GM18858 (cell line): ENCODE data around the gene SPECC1L.

Source experiments
- ATAC-seq: cut with Tn5 transposase; IDR thresholded peaks from one replicate; pipeline ENCODE4 v1.9.1; 2021; ENCODE audit not compliant: unreplicated experiment

SPECC1L gene

GRCh38 chr22:24413271-24413670 lies 142.6 kb downstream of the SPECC1L start:
- ATAC-seq: no peak

- no peak for ATAC-seq
These were observed 143.2 kb downstream of the SPECC1L start for GRCh38 chr22:24413736-24414385.

GRCh38 chr22:24414523-24414922 lies 143.9 kb downstream of the SPECC1L start:
- ATAC-seq: no peak

DNA sequence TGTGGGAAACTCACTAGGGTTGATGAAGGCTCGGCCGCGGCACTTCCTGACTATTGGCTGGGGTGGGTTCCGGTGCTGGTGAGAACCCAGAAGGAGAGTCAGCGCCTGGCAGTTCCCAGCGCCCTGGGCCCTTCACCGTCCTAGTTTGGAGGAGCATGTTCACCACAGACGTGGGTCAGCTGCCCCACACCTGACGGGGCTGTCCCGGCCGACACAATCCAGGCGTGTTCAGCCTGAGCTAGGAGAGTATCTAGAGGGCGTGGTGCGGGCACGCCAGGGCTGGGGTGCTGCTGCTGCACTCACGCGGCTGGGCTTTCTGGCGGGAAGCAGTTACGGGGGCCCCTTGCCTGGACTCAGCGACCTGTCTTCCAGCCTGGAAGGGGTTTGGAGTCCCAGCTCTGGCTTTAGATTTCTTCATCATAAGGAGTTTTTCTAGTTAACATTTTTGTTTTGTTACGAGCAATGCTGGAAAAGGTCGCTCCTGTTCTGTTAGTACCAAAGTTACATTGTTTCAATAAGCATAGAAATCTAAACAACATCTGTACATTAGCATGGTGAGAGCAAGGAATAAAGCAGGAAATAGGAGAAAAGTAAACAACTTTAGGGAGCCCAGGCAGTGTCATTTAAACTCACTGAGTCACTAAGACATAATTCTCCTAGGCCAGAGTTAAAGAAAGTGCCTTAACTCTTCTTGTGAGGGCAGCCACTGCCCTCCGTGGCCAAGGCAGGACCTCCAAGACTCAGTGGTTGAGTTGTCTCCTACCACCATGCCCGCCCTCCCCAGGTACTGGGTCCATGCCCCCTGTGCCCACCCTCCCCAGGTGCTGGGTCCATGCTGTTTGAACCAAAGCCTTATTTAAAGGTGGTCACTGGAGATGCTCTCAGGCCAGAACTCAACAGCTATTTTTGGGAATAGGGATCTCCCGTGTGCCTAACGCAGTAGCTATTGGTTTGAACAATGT lies 144.6 kb downstream of the SPECC1L start:
- ATAC-seq: no peak

- ATAC-seq: no peak
These were observed 145.5 kb downstream of the SPECC1L start for GRCh38 chr22:24416095-24416494.

DNA sequence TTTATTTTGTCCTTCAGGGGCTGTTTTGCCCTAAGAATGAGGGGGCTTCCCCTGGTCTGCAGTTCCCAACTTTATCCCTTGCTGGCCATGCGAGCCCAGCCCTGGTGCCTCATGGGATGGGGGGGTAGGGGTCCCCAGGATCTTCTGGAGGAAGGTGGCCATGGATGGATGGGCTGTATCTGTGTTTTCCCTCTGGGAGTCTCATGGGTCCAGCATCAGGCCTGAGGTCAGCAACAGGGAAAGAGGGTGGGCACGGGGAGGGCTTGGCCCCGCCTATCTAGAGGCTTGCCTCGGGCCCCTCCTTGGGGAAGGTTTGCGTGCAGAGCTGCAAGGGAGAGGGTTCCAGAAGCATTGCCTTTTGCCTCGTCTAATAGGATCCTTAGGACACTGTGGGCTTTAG lies 146.0 kb downstream of the SPECC1L start:
- ATAC-seq: no peak

- ATAC-seq: no peak
These were observed 146.6 kb downstream of the SPECC1L start for GRCh38 chr22:24417200-24417599.

DNA sequence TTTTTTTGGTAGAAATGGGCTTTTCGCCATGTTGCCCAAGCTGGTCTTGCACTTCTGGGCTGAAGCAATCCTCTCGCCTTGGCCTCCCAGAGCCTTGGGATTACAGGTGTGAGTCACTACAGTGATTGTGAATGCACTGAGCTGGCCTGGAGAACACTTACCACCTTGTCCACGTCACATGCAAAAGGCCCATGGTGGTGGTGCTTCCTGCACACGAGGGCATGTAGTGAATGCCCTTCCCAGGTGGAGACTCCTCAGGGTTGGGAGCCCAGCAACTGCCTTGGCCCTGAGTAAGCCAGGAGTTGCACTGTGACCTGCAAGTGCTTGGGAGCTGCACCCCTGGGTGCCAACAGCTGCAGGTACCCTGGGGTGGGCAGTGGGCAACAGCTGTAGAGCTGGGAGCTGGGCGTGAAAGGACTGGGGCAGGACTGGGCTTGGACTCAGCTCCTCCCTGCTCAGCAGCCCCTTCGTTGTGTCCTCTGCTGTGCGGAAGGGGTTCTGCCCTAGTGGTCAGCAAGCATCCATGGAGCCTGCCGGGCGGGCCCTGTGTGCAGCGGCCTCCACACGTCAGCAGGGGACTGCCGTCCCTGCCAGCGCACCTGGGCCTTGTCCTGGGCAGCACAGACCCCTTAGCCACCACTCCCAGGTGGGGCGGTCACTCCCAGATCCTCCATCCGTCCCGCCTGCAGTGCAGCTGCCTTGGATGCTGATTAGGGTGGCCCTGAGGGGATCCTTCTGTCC lies 147.4 kb downstream of the SPECC1L start:
- ATAC-seq: no peak

GRCh38 chr22:24418786-24419474 lies 148.3 kb downstream of the SPECC1L start:
- ATAC-seq: no peak

DNA sequence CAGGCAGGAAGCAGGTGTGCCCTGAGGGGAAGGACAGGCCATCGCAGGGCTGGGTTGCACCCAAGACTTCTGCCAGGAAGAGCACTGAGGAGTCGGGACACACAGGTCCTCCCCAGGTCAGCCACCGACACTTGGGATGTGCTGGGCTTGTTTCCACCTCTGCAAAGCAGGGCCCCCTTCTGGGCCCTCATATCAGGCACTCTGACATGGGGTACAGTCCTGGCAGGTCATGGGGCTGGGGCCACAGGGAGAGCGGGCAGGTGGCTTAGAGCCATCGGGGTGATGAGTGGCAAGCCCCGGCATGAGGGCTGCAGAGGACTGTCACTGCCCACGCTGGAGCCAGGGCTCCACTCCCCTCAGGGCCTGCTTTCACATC lies 148.8 kb downstream of the SPECC1L start:
- no peak for ATAC-seq

DNA sequence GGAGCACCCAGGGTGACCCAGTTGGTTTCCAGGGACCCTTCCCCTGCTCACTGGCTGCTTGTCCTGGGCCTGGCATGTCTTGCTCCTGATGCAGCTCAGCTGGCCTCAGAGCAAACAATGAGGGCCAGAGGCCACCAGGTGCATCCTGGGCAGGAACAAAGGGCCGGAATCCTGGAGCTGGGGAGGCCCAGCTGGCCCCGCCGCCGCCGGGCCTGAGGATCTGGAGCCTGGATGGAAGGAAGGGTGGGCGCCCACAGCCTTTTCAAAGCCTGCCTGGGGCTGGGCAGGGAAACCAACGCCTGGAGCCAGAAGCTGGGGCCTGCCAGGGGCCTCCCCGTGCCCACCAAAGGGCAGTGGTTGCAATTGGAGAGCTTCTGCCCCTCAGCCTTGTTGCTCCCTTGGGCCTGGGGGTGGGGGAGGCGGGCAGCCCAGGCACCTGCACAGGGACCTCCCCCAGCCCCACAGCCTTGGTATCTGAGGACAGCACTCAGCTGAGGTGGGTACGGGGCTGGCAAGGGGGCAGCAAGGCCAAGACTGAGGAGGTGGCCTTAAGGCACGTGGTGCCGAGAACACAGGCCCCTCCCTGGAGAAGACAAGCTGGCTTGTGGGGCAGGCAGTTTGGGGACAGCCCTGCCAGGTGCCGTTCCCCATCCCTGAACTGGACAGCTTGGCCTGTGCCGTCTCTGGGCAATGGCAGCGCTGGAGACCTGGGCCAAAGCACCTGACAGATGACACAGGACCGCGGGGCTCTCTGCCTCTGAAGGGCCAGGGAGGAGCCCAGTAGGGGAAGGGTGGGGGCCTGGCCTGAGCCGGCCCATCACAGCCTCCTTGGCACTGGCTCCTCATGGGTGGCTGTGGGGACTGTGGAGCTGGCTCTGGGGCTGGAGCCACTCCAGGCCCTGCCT lies 149.7 kb downstream of the SPECC1L start:
- ATAC-seq: no peak

- ATAC-seq: no peak
These were observed 150.3 kb downstream of the SPECC1L start for GRCh38 chr22:24420977-24421343.

DNA sequence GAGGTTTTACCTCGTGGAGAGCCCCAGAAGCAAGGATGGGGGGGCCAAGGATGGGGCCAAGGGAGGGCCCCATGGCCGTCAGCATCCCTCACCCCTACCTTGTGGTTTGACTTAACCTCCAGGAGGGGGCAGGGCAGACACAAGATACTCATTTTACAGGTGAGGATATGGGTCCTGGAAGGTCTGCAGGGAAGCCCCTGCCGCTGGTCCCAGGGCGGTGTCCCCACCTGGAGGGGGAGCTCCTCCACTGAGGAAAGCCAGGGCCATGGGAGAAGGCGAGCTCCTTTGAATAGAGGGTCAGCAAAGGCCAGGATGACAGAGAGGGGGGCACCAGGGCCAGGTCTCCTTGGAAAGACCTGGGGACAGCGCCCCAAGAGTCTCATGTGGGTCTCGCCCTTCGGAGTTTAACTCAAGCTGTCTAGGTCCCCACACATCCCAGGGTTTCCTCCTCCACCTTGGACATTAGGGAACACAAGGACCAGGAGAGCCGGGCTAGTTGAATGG lies 150.8 kb downstream of the SPECC1L start:
- no peak for ATAC-seq

DNA sequence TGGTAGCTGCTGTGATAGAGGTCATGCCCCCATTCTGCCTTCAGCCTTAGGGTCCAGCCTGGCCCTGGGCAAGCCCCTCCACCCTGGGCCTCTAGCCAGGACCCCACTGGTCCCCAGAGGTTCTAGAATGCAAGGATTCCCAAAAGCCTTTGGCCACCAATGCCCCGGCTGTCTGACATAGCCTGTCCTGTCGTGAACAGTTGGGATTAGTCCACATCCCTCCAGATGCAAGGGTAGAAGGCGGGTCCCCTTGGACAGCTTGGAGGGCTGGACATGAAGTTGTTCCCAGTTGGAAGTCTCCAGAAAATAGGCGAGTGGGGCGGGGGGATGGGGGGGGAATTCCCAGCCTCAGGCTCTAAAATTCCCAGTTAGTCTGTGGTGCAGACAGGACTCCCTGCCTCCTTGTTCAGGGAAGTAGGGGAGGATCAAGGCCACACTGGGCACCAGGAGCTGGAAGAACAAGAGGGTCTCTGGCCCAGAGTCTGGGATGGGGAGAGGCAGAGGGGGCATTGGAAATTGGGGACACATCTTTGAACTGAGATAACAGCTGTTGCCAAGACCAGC lies 151.6 kb downstream of the SPECC1L start:
- no peak for ATAC-seq

DNA sequence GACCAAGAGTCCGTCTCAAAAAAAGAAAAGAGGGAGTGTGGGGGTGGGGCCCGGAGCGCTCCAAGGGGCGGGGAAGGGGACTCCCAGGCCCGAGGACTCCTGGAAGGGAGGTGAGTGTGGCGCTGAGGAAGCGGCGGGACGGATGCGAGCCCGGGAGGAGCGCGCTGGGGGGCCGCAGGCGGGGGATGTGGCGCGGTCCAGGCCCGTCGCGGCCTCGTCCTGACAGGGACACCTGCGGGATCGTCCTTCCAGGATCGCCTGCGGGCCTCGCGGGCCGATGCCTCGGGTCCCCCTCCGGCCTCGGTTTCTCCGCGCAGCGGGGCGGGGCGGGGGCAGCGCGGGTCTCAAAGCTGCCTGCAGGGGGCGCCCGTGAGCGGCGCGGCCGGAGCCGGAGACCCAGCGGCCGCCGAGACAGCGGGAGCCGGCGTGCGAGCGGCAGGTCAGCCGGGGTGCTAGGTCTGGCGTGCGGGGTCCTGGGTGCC lies 152.9 kb downstream of the SPECC1L start:
- ATAC-seq: no peak

GRCh38 chr22:24424001-24424900 lies 153.6 kb downstream of the SPECC1L start:
- no peak for ATAC-seq

- no peak for ATAC-seq
These were observed 154.5 kb downstream of the SPECC1L start for GRCh38 chr22:24424901-24425775.
